ENCODE measurements around the gene KIAA1614.

DNA sequence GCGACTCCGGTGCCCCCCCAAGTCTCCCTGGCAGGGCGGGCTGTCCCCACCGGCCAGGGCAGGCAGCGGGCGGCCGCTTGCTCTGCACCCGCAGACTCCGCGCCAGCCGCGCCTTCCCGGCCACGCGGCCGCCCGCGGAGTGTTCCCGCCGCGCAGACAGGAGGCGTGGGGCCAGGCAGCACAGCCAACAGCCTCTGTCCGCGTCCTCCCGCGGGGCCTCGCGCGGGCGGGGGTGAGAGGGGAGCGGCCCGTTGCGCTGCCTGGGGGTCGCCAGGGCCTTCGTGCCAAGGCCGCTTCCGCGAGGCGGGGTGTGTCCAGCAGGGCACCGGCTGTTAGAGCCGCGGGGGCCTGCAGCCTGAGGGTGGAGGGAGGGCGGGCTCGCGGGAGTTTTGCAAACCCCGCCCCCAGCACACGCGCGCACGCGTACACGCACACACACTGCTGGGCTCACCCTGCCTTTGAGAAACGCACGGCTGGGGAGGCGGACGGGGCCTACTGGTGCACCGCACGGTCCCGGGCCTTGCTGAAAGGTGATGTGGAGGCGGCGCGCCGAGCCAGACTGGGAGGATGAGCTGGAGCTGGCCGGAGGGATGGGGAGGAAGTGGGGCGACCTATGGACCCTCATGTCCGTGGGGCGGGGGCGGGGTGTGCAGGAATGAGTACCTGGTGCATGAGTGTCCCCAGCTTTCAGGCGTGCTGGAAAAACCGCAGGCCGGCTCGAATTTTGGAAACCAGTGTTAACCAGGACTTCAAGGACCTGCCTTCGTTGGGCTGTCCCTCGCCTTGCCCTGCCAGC lies 41.5 kb downstream of the KIAA1614 start:
- TF ChIP-seq NR1H2 (CRISPR knock-in tag; IDR thresholded peaks at IDR 0.05) (no peak), ZNF317 (CRISPR knock-in tag; IDR thresholded peaks at IDR 0.05; ENCODE audit: borderline replicate concordance, low read depth) (no peak), ZNF263 (CRISPR knock-in tag; IDR thresholded peaks at IDR 0.05; ENCODE audit: low read depth) (no peak), TEAD4 (CRISPR knock-in tag; IDR thresholded peaks at IDR 0.05) (no peak), NFYB (CRISPR knock-in tag; conservative IDR thresholded peaks at IDR 0.05; ENCODE audit: low read depth) (no peak; the same call in 1 of the 2 replicates), SP1 (CRISPR knock-in tag; conservative IDR thresholded peaks at IDR 0.05) (no peak), TP53 (CRISPR knock-in tag; IDR thresholded peaks at IDR 0.05) (no peak), ZNF219 (CRISPR knock-in tag; IDR thresholded peaks at IDR 0.05; ENCODE audit: borderline replicate concordance) (no peak), GABPB1 (CRISPR knock-in tag; IDR thresholded peaks at IDR 0.05) (no peak)
- TF ChIP-seq, protein P1, sequence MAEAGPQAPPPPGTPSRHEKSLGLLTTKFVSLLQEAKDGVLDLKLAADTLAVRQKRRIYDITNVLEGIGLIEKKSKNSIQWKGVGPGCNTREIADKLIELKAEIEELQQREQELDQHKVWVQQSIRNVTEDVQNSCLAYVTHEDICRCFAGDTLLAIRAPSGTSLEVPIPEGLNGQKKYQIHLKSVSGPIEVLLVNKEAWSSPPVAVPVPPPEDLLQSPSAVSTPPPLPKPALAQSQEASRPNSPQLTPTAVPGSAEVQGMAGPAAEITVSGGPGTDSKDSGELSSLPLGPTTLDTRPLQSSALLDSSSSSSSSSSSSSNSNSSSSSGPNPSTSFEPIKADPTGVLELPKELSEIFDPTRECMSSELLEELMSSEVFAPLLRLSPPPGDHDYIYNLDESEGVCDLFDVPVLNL (CRISPR knock-in tag; IDR thresholded peaks at IDR 0.05; ENCODE audit: borderline replicate concordance, low read depth) = no peak
- TF ChIP-seq, protein P2, sequence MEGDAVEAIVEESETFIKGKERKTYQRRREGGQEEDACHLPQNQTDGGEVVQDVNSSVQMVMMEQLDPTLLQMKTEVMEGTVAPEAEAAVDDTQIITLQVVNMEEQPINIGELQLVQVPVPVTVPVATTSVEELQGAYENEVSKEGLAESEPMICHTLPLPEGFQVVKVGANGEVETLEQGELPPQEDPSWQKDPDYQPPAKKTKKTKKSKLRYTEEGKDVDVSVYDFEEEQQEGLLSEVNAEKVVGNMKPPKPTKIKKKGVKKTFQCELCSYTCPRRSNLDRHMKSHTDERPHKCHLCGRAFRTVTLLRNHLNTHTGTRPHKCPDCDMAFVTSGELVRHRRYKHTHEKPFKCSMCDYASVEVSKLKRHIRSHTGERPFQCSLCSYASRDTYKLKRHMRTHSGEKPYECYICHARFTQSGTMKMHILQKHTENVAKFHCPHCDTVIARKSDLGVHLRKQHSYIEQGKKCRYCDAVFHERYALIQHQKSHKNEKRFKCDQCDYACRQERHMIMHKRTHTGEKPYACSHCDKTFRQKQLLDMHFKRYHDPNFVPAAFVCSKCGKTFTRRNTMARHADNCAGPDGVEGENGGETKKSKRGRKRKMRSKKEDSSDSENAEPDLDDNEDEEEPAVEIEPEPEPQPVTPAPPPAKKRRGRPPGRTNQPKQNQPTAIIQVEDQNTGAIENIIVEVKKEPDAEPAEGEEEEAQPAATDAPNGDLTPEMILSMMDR (IDR thresholded peaks at IDR 0.05) = no peak
- TF ChIP-seq, protein P3, sequence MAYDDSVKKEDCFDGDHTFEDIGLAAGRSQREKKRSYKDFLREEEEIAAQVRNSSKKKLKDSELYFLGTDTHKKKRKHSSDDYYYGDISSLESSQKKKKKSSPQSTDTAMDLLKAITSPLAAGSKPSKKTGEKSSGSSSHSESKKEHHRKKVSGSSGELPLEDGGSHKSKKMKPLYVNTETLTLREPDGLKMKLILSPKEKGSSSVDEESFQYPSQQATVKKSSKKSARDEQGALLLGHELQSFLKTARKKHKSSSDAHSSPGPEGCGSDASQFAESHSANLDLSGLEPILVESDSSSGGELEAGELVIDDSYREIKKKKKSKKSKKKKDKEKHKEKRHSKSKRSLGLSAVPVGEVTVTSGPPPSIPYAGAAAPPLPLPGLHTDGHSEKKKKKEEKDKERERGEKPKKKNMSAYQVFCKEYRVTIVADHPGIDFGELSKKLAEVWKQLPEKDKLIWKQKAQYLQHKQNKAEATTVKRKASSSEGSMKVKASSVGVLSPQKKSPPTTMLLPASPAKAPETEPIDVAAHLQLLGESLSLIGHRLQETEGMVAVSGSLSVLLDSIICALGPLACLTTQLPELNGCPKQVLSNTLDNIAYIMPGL (CRISPR knock-in tag; IDR thresholded peaks at IDR 0.05) = no peak
- TF ChIP-seq, protein P4, sequence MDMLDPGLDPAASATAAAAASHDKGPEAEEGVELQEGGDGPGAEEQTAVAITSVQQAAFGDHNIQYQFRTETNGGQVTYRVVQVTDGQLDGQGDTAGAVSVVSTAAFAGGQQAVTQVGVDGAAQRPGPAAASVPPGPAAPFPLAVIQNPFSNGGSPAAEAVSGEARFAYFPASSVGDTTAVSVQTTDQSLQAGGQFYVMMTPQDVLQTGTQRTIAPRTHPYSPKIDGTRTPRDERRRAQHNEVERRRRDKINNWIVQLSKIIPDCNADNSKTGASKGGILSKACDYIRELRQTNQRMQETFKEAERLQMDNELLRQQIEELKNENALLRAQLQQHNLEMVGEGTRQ (CRISPR knock-in tag; IDR thresholded peaks at IDR 0.05) = no peak
- TF ChIP-seq, protein P5, sequence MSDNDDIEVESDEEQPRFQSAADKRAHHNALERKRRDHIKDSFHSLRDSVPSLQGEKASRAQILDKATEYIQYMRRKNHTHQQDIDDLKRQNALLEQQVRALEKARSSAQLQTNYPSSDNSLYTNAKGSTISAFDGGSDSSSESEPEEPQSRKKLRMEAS (CRISPR knock-in tag; IDR thresholded peaks at IDR 0.05) = no peak
